CD4-positive, alpha-beta T cell (primary cell): ENCODE data around the gene HSPG2. TPM values are rescaled to one million over a fixed set of nuclear protein-coding genes. Genes with fewer than 3 reads are reported as not detected.

Experiments
- ATAC-seq: fragments of 200-7000 bp; cut with Tn5 transposase; one replicate; pipeline ENCODE4 v1.10.0; 2022; ENCODE audit warnings: mild to moderate bottlenecking; ENCODE audit not compliant: poor library complexity
- CTCF ChIA-PET: fragments of 350-600 bp; sonication (Branson Sonifier 250); formaldehyde crosslinking; loops from one replicate; lab custom pipeline; 2021; ENCODE audit warnings: antibody characterized with exemption, inconsistent platforms; lab: Charles Lee
- POLR2A ChIA-PET: fragments of 350-600 bp; sonication (Branson Sonifier 250); formaldehyde crosslinking; loops from one replicate; lab custom pipeline; 2021; ENCODE audit warnings: antibody characterized with exemption, inconsistent platforms; lab: Charles Lee
- DNase-seq, 14 experiments: peaks; one replicate each; pipeline ENCODE4 v3.0.0-alpha.2; 2013 to 2020; ENCODE audit warnings: mixed read lengths in 2 of 14
- H3K27ac ChIP-seq, 2 donors: one replicate each; pipeline versions ENCODE4 v1.5.1 to v1.7.0; 2013; ENCODE audit warnings: low read length in 2 of 2, low read depth in 1 of 2, mild to moderate bottlenecking in 1 of 2
- H3K27me3 ChIP-seq, 2 experiments: 1 replicate in 1 of 2; 2 replicates in 1 of 2; pipeline versions ENCODE4 v1.6.1 to v1.7.0; 2013; ENCODE audit warnings: low read length in 2 of 2, control low read depth in 1 of 2, mild to moderate bottlenecking in 1 of 2, moderate library complexity in 1 of 2; ENCODE audit not compliant: insufficient read depth in 2 of 2, control insufficient read depth in 1 of 2
- H3K36me3 ChIP-seq: one replicate; pipeline ENCODE4 v1.6.1; 2013; ENCODE audit warnings: low read length, control low read depth; ENCODE audit not compliant: insufficient read depth
- H3K4me1 ChIP-seq: one replicate; pipeline ENCODE4 v1.6.1; 2013; ENCODE audit warnings: low read length, control low read depth; ENCODE audit not compliant: insufficient read depth
- H3K4me3 ChIP-seq: one replicate; pipeline ENCODE4 v1.5.1; 2013; ENCODE audit warnings: mild to moderate bottlenecking, low read length, moderate library complexity
- H3K9me3 ChIP-seq, 2 experiments: 1 replicate in 1 of 2; 2 replicates in 1 of 2; pipeline versions ENCODE4 v1.6.1 to v1.7.0; 2013; ENCODE audit warnings: low read length in 2 of 2, mild to moderate bottlenecking in 2 of 2, control low read depth in 1 of 2, moderate library complexity in 1 of 2; ENCODE audit not compliant: control insufficient read depth in 1 of 2, insufficient read depth in 1 of 2
- H3K27ac Mint-ChIP-seq: one replicate; pipeline ENCODE4 v1.8.0; 2020; ENCODE audit warnings: mixed read lengths
- H3K27me3 Mint-ChIP-seq: one replicate; pipeline ENCODE4 v1.8.0; 2021; ENCODE audit warnings: mixed read lengths
- H3K36me3 Mint-ChIP-seq: one replicate; pipeline ENCODE4 v1.8.0; 2021; ENCODE audit warnings: low read depth, mixed read lengths
- H3K4me1 Mint-ChIP-seq: one replicate; pipeline ENCODE4 v1.8.0; 2021; ENCODE audit warnings: low read depth, mixed read lengths
- H3K4me3 Mint-ChIP-seq: one replicate; pipeline ENCODE4 v1.8.0; 2020; ENCODE audit warnings: mild to moderate bottlenecking, mixed read lengths
- H3K9me3 Mint-ChIP-seq: one replicate; pipeline ENCODE4 v1.8.0; 2020; ENCODE audit warnings: mixed read lengths
- intact Hi-C, 2 experiments: fragments of 100-400 bp; cut with DNase I in 1 of 2; cut with micrococcal nuclease in 1 of 2; formaldehyde crosslinking; loops; one replicate each; pipeline versions ENCODE4 v1.15.1 to v1.9.0; 2023 to 2025; cut with DNase I, micrococcal nuclease
- total RNA-seq, 174 experiments: library from RNA in 2 of 174; stranded (reverse) in 2 of 174; gene quantifications; one replicate each; pipeline ENCODE4 v1.2.3 and lab custom pipeline; 2021 to 2026
- TF ChIP-seq, protein P1 (sequence below): fragments of 200-600 bp; IDR thresholded peaks from one replicate; pipeline ENCODE4 v1.8.0; 2022; ENCODE audit warnings: antibody characterized with exemption, mild to moderate bottlenecking

HSPG2 gene
- total RNA-seq, 2 experiments from 2014 or later = 10.8 to 11.0 TPM

DNA sequence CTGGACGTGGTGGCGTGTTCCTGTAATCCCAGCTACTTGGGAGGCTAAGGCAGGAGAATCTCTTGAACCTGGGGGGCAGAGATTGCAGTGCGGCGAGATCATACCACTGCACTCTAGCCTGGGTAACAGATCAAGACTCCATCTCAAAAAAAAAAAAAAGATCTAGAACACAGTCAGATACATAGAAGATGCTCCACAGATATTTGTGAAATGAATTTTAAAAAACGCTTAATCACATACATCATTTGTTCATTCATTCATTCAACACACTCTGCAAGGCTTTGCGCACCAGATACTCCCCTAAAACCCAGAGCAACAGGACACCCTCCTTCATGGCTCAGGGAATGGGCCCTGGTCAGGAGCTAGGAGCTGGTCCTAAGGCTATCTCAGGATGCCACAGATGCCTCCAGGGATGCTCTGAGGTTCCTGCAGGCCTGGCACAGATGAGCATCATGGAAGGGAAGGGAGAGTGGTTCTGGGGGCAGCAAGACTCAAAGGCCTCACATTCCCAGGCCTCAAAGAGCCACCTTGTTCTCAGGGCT, 6.4 kb downstream of the HSPG2 start:
- ChIA-PET CTCF (no interaction called here), POLR2A (no interaction called here)
- no peaks in the 10 kb centered on the region for H3K9me3 Mint-ChIP-seq
- Histone ChIP-seq H3K4me1 (peaks cover 8% of the 10 kb centered on the region), H3K27ac (no peak overlapping the region), H3K27me3 (no peaks in the 10 kb centered on the region), H3K36me3 (no peaks in the 10 kb centered on the region), H3K9me3 (no peaks in the 10 kb centered on the region), H3K4me3 (no peak overlapping the region)
- H3K27ac Mint-ChIP-seq = no peak overlapping the region
- no peak for ATAC-seq
- TF ChIP-seq, protein P1, sequence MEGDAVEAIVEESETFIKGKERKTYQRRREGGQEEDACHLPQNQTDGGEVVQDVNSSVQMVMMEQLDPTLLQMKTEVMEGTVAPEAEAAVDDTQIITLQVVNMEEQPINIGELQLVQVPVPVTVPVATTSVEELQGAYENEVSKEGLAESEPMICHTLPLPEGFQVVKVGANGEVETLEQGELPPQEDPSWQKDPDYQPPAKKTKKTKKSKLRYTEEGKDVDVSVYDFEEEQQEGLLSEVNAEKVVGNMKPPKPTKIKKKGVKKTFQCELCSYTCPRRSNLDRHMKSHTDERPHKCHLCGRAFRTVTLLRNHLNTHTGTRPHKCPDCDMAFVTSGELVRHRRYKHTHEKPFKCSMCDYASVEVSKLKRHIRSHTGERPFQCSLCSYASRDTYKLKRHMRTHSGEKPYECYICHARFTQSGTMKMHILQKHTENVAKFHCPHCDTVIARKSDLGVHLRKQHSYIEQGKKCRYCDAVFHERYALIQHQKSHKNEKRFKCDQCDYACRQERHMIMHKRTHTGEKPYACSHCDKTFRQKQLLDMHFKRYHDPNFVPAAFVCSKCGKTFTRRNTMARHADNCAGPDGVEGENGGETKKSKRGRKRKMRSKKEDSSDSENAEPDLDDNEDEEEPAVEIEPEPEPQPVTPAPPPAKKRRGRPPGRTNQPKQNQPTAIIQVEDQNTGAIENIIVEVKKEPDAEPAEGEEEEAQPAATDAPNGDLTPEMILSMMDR = no peak
- peaks cover 11% of the 10 kb centered on the region for H3K4me1 Mint-ChIP-seq
- intact Hi-C loops = no loop called here
- H3K27me3 Mint-ChIP-seq = no peaks in the 10 kb centered on the region
- DNase-seq = no peak
- H3K36me3 Mint-ChIP-seq = no peaks in the 10 kb centered on the region
- H3K4me3 Mint-ChIP-seq = no peak overlapping the region

DNA sequence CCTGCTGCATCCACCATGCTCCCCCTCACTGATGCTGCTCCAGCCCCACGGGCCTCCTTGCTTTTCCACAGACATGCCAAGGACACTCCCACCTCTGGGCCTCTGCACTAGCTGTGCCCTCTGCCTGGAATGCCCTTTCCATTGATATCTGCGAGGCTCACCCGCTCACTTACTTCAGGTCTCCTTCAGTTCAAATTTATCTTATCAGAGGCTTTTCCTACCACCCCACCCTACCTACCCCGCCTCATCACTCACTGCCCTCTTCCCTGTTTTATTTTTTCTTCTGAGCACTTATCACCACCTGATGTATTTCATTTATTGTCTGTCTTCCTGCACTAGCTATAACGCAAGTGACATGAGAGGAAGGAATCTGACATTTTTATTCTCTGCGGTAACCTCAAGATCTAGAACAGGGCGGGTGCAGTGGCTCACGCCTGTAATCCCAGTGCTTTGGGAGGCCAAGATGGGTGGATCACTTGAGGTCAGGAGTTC, 7.0 kb downstream of the HSPG2 start:
- ChIA-PET CTCF (no interaction called here), POLR2A (no interaction called here)
- TF ChIP-seq, protein P1 = no peak
- H3K36me3 Mint-ChIP-seq = no peaks in the 10 kb centered on the region
- Histone ChIP-seq H3K4me1 (peaks cover 8% of the 10 kb centered on the region), H3K27ac (no peak overlapping the region), H3K9me3 (no peaks in the 10 kb centered on the region), H3K4me3 (no peak overlapping the region), H3K27me3 (no peaks in the 10 kb centered on the region), H3K36me3 (no peaks in the 10 kb centered on the region)
- no peak overlapping the region for H3K4me3 Mint-ChIP-seq
- DNase-seq (no peak), ATAC-seq (no peak)
- intact Hi-C loops = no loop called here
- H3K27me3 Mint-ChIP-seq = no peaks in the 10 kb centered on the region
- H3K27ac Mint-ChIP-seq = no peak overlapping the region
- peaks cover 7% of the 10 kb centered on the region for H3K4me1 Mint-ChIP-seq
- no peaks in the 10 kb centered on the region for H3K9me3 Mint-ChIP-seq

DNA sequence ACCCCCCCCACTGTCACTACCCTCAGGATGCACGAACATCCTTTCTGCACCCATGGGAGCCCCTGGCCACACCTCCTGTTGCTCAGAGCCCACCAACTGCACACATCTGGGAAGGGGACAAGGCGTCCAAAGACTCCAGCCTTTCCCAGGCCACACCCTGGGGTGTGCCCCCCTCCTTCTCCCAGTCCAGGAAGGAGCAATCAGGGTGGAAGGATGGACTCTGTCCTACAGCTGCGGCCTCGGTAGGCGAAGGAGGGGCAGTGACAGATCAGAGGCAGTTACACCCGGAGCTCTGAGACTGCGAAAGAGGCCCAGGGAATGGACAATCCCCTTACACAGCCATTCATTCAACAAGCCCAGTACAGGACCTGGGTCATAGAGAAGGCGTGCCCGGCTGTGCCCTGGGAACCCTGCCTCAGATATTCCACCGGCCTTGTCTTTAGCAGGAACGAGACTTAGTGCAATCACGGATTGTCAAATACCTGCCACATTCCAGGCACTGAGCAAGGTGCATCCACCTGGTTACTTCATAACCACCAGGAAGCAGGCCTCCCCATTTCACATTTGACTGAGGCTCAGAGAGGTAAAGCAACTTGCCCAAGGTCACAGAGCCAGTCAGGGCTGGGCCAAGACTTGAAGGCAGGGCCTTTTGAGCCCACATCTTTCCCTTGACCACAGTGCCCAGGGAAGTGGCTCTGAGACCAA, 9.4 kb downstream of the HSPG2 start:
- DNase-seq = no peak
- Mint-ChIP-seq H3K4me3 (no peak overlapping the region), H3K9me3 (no peaks in the 10 kb centered on the region), H3K27ac (no peak overlapping the region), H3K27me3 (no peaks in the 10 kb centered on the region), H3K4me1 (no peaks in the 10 kb centered on the region), H3K36me3 (no peaks in the 10 kb centered on the region)
- Histone ChIP-seq H3K4me3 (no peak overlapping the region), H3K36me3 (no peaks in the 10 kb centered on the region), H3K9me3 (no peaks in the 10 kb centered on the region), H3K27ac (no peak overlapping the region), H3K27me3 (no peaks in the 10 kb centered on the region), H3K4me1 (no peaks in the 10 kb centered on the region)
- ATAC-seq = no peak
- TF ChIP-seq, protein P1 = no peak
- ChIA-PET CTCF (no interaction called here), POLR2A (no interaction called here)
- intact Hi-C loops = no loop called here
